ENCODE results near the gene ITGA2. TPM values are rescaled to one million over a fixed set of nuclear protein-coding genes. Genes with fewer than 3 reads are reported as not detected.

Gene ITGA2
- total and polyA plus RNA-seq, 7 donors: 0.10 to 0.91 (median 0.64) TPM

DNA sequence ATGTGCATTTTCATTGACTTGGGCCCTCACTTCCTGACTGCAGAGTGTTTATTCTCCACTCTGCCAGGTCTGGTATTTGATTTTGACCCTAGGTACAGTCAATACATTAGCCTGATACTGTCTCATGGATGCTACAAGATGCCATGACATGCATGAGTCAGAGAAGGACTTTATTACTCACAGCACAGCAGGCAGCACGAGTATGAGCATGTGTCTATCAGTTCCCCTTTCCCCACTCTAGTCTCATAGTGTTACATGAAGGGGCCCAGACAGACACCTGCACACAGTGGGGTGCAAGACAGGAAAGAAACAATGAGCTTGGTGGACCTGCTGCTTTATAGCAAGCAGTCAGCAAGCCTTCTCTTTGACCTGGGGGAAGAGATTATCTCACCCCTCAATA is 19.6 kb downstream of the ITGA2 start:
- 54 to 71% (median 64%) methylated on average over 1 of the region's 1 CpG for WGBS, 3 donors
- intact Hi-C loops (cut with DNase I): no loop called here
- Histone ChIP-seq H3K9me3 (no peaks in the 10 kb centered on the region), H3K4me3 (no peak overlapping the region), H3K27me3 (ENCODE audit: insufficient read depth in 3 of 3, low read length in 2 of 3) (no peaks in the 10 kb centered on the region), H3K4me1 (no peaks in the 10 kb centered on the region), H3K36me3 (ENCODE audit: insufficient read depth in 1 of 2, low read depth in 1 of 2) (no peaks in the 10 kb centered on the region), H3K27ac (no peak overlapping the region)
- DNase-seq (no peak), ATAC-seq (no peak)
- TF ChIP-seq, protein P1, sequence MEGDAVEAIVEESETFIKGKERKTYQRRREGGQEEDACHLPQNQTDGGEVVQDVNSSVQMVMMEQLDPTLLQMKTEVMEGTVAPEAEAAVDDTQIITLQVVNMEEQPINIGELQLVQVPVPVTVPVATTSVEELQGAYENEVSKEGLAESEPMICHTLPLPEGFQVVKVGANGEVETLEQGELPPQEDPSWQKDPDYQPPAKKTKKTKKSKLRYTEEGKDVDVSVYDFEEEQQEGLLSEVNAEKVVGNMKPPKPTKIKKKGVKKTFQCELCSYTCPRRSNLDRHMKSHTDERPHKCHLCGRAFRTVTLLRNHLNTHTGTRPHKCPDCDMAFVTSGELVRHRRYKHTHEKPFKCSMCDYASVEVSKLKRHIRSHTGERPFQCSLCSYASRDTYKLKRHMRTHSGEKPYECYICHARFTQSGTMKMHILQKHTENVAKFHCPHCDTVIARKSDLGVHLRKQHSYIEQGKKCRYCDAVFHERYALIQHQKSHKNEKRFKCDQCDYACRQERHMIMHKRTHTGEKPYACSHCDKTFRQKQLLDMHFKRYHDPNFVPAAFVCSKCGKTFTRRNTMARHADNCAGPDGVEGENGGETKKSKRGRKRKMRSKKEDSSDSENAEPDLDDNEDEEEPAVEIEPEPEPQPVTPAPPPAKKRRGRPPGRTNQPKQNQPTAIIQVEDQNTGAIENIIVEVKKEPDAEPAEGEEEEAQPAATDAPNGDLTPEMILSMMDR (IDR thresholded peaks at IDR 0.05): no peak

DNA sequence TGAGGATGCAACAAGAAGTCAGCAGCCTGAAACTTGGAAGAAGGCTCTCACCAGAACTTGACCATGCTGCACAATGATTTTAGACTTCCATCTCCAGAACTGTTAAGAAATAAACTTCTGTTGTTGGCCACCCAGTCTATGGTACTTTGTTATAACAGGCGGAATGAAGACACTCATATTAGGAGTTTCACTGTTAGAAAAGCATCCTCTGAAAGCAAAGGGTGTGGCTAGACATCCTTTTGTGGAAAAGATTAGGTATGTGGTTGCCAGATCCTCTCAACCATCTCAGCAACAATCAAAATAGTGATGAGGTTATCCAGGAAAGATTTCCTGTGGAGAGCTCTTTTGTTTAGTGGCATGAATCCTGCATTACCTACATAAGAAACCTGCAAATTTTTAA is 20.7 kb downstream of the ITGA2 start:
- H3K36me3 ChIP-seq (ENCODE audit: insufficient read depth in 1 of 2, low read depth in 1 of 2): no peaks in the 10 kb centered on the region
- ATAC-seq: no peak
- no peak overlapping the region for H3K4me3 ChIP-seq
- 88 to 97% (median 97%) methylated on average over 1 of the region's 1 CpG for WGBS, 3 donors
- H3K9me3 ChIP-seq: no peaks in the 10 kb centered on the region
- H3K4me1 ChIP-seq: no peaks in the 10 kb centered on the region
- intact Hi-C loops (cut with DNase I): no loop called here
- H3K27ac ChIP-seq: no peak overlapping the region
- TF ChIP-seq, protein P1 (IDR thresholded peaks at IDR 0.05): no peak
- H3K27me3 ChIP-seq (ENCODE audit: insufficient read depth in 3 of 3, low read length in 2 of 3): no peaks in the 10 kb centered on the region
- DNase-seq: no peak

DNA sequence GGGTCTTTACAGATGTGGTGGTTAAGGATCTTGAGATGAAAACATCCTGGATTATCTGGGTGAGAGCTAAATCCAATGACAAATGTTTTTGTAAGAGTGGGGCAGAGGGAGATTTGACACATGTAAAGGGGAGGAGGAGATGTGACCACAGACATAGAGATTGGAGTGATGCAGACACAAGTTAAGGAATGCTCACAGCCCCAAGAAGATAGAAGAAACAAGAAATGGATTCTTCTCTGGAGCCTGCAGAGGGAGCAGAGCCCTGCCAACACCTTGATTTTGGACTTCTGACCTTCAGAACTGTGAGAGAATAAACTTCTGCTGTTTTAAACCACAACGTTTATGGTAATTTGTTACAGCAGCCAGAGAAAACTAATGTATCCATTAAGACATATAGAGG is 21.7 kb downstream of the ITGA2 start:
- intact Hi-C loops (cut with DNase I): no loop called here
- no peaks in the 10 kb centered on the region for H3K4me1 ChIP-seq
- WGBS, 3 donors: 28 to 38% (median 29%) methylated on average over 1 of the region's 1 CpG
- no peaks in the 10 kb centered on the region for H3K27me3 ChIP-seq (ENCODE audit: insufficient read depth in 3 of 3, low read length in 2 of 3)
- no peak overlapping the region for H3K4me3 ChIP-seq
- DNase-seq: no peak
- TF ChIP-seq, protein P1 (IDR thresholded peaks at IDR 0.05): no peak
- H3K9me3 ChIP-seq: no peaks in the 10 kb centered on the region
- ATAC-seq: no peak
- H3K36me3 ChIP-seq (ENCODE audit: insufficient read depth in 1 of 2, low read depth in 1 of 2): no peaks in the 10 kb centered on the region
- no peak overlapping the region for H3K27ac ChIP-seq

DNA sequence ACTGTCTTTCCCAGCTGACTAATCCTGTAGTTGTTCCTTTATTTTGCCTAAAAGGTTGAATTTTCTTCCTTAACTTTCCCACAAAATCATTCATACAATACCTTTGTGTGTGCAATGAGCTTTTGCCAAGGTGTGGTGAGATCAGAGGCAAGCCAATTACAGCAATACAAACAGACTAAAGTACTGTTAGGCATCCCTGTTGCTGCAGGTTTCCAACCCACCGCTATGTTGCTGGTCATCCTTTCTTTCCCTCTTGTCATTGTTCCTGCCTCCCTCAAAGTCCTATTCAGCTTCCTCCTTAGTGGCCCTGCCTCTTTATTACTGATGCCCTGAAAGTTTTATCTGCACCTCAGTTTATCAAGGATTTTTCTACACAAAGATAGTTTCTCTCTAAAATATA is 22.1 kb downstream of the ITGA2 start:
- 78 to 91% (median 79%) methylated on average over 1 of the region's 1 CpG for WGBS, 3 donors
- DNase-seq (no peak), ATAC-seq (no peak)
- Histone ChIP-seq H3K36me3 (ENCODE audit: insufficient read depth in 1 of 2, low read depth in 1 of 2) (no peaks in the 10 kb centered on the region), H3K4me3 (no peak overlapping the region), H3K4me1 (no peaks in the 10 kb centered on the region), H3K27ac (no peak overlapping the region), H3K9me3 (no peaks in the 10 kb centered on the region), H3K27me3 (ENCODE audit: insufficient read depth in 3 of 3, low read length in 2 of 3) (no peaks in the 10 kb centered on the region)
- TF ChIP-seq, protein P1 (IDR thresholded peaks at IDR 0.05): no peak
- intact Hi-C loops (cut with DNase I): no loop called here

DNA sequence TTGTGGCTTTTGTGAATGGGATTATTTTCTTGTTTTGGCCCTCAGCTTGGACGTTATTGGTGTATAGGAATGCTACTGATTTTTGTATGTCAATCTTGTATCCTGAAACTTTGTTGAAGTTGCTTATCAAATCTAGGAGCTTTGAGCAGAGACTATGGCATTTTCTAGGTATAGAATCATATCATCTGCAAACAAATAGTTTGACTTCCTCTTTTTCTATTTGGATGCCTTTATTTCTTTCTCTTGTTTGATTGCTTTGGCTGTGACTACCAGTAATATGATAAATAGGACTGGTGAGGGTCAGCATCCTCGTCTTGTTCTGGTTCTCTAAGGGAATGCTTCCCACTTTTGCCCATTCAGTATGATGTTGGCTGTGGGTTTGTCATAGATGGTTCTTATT is 24.7 kb downstream of the ITGA2 start:
- DNase-seq (no peak), ATAC-seq (no peak)
- 62 to 77% (median 77%) methylated on average over 2 of the region's 2 CpGs for WGBS, 3 donors
- H3K4me3 ChIP-seq: no peak overlapping the region
- intact Hi-C loops (cut with DNase I): no loop called here
- no peaks in the 10 kb centered on the region for H3K27me3 ChIP-seq (ENCODE audit: insufficient read depth in 3 of 3, low read length in 2 of 3)
- no peak overlapping the region for H3K27ac ChIP-seq
- no peaks in the 10 kb centered on the region for H3K9me3 ChIP-seq
- TF ChIP-seq, protein P1 (IDR thresholded peaks at IDR 0.05): no peak
- no peaks in the 10 kb centered on the region for H3K36me3 ChIP-seq (ENCODE audit: insufficient read depth in 1 of 2, low read depth in 1 of 2)
- H3K4me1 ChIP-seq: no peaks in the 10 kb centered on the region

Measured in psoas muscle (tissue), 8 donors.